Measurements from ENCODE around the gene ONECUT1.

GRCh38 chr15:52730594-52730993 is 59.5 kb downstream of the ONECUT1 start:
- no peak for TF ChIP-seq TAF1 (IDR thresholded peaks at IDR 0.05; ENCODE audit: low read depth, low read length)
- no peak for TF ChIP-seq POLR2A (IDR thresholded peaks at IDR 0.05; ENCODE audit: low read depth, low read length)
- no peak for TF ChIP-seq POLR2AphosphoS5 (IDR thresholded peaks at IDR 0.05; ENCODE audit: low read depth, low read length)
- no peak for TF ChIP-seq POU2F2 (IDR thresholded peaks at IDR 0.05; ENCODE audit: low read depth, low read length)
